Activated CD8-positive, alpha-beta memory T cell treated with anti-CD3 and anti-CD28 coated beads, Interleukin-2, amount 50 U/mL, for 24 hours (primary cell): ENCODE results near the gene RDX.
"Not testable (repeated sequence)": the region's sequence is repeated elsewhere in the genome, so short reads cannot be mapped to it uniquely, and the experiment has no call there.

ENCODE experiments used
- DNase-seq: peaks from one replicate; pipeline ENCODE4 v3.0.0-alpha.2; 2020; ENCODE audit errors: extremely low read depth

RDX gene

GRCh38 chr11:110272919-110273318, 23.5 kb downstream of the RDX start:
- no peak for DNase-seq

GRCh38 chr11:110269996-110270395, 26.4 kb downstream of the RDX start:
- no peak for DNase-seq

GRCh38 chr11:110268441-110268840, 28.0 kb downstream of the RDX start:
- DNase-seq, result no peak

- DNase-seq, result no peak
Measured at GRCh38 chr11:110262072-110262403, 34.4 kb downstream of the RDX start.

- DNase-seq, result no peak
Measured at GRCh38 chr11:110261195-110262071, 35.0 kb downstream of the RDX start.

- DNase-seq, result no peak
Measured at GRCh38 chr11:110253525-110253924, 42.9 kb downstream of the RDX start.

- DNase-seq, result no peak
Measured at GRCh38 chr11:110251836-110252235, 44.6 kb downstream of the RDX start.

GRCh38 chr11:110250168-110250567, 46.2 kb downstream of the RDX start:
- no peak for DNase-seq

GRCh38 chr11:110249766-110250165, 46.6 kb downstream of the RDX start:
- no peak for DNase-seq

- no peak for DNase-seq
Measured at GRCh38 chr11:110249066-110249465, 47.3 kb downstream of the RDX start.

GRCh38 chr11:110243791-110244190, 52.6 kb downstream of the RDX start:
- no peak for DNase-seq

- no peak for DNase-seq
Measured at GRCh38 chr11:110242746-110243145, 53.7 kb downstream of the RDX start.

GRCh38 chr11:110242188-110242587, 54.2 kb downstream of the RDX start:
- no peak for DNase-seq

GRCh38 chr11:110235966-110236365, 60.4 kb downstream of the RDX start:
- DNase-seq, result no peak

GRCh38 chr11:110230377-110230776, 66.0 kb downstream of the RDX start:
- DNase-seq, result no peak

- DNase-seq, result no peak
Measured at GRCh38 chr11:110219006-110219785, 77.2 kb downstream of the RDX start.

- no peak for DNase-seq
Measured at GRCh38 chr11:110217936-110218335, 78.5 kb downstream of the RDX start.

- no peak for DNase-seq
Measured at GRCh38 chr11:110217223-110217877, 79.1 kb downstream of the RDX start.

GRCh38 chr11:110209313-110209694, 87.1 kb downstream of the RDX start:
- not testable (repeated sequence) for DNase-seq

GRCh38 chr11:110208678-110209312, 87.6 kb downstream of the RDX start:
- DNase-seq, result not testable (repeated sequence)

GRCh38 chr11:110207123-110207522, 89.3 kb downstream of the RDX start:
- no peak for DNase-seq

GRCh38 chr11:110200836-110201235, 95.6 kb downstream of the RDX start:
- no peak for DNase-seq
